ENCODE measurements around the gene LTBR. TPM values are rescaled to one million over a fixed set of nuclear protein-coding genes. Genes with fewer than 3 reads are reported as not detected.

Gene LTBR
- total RNA-seq, 1 experiment from 2014 or later = 4.8 TPM

DNA sequence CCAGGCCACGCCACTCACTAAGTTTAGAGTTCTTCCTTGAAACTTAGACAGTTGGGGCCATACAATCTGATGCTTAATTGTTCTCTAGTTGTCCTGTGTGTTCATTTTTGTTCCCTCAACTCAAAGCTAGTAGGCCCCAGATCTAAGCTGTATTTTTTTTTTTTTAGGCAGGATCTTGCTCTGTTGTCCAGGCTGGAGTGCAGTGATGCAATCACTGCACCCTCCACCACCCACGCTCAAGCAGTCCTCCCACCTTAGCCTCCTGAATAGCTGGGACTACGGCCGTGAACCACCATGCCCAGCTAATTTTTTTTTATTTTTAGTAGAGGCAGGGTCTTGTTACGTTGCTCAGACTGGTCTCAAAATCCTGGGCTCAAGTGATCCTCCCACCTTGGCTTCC, 49.6 kb upstream of the LTBR start:
- Mint-ChIP-seq H3K27ac (peak overlapping the region in 2 of 3 experiments; percentile 85 to 87; a peak in 2 of 7 replicates), H3K4me1 (peaks cover 18 to 24% of the 10 kb centered on the region in 2 experiments), H3K9me3 (no peaks in the 10 kb centered on the region), H3K4me3 (no peak overlapping the region), H3K36me3 (ENCODE audit: insufficient read depth in 1 of 3, low read depth in 3 of 3) (peaks cover 36 to 59% (median 54%) of the 10 kb centered on the region in 3 experiments; a peak in 6 of 7 replicates), H3K27me3 (ENCODE audit: low read depth) (no peaks in the 10 kb centered on the region; the same call in 1 of the 2 replicates)
- no peak overlapping the region for H4K91ac ChIP-seq (ENCODE audit: insufficient read length, low read depth, low read length)
- H2BK12ac ChIP-seq (ENCODE audit: insufficient read length, low read depth, low read length) = no peak overlapping the region
- H3K27ac ChIP-seq (ENCODE audit: insufficient read length, low read depth, low read length) = no peak overlapping the region
- H3K23ac ChIP-seq (ENCODE audit: insufficient read length, low read depth, low read length) = no peak overlapping the region
- no peak overlapping the region for H2BK5ac ChIP-seq (ENCODE audit: insufficient read length, low read length)
- no peak overlapping the region for H2AFZ ChIP-seq (ENCODE audit: low read length)
- H2BK15ac ChIP-seq (ENCODE audit: low read depth, low read length) = no peak overlapping the region
- H3K14ac ChIP-seq (ENCODE audit: insufficient read depth, low read length) = no peak overlapping the region
- no peak for DNase-seq
- no peak overlapping the region for H3K9ac ChIP-seq (ENCODE audit: extremely low read depth, insufficient read length, low read length)
- H3K4me2 ChIP-seq (ENCODE audit: insufficient read depth, insufficient read length, low read length) = no peak overlapping the region
- H4K8ac ChIP-seq (replicated peaks; ENCODE audit: insufficient read length, low read depth, low read length) = no peak overlapping the region
- H3K23me2 ChIP-seq (ENCODE audit: insufficient read length, low read depth, low read length, poor library complexity, severe bottlenecking) = peaks cover 9% of the 10 kb centered on the region
- no peak overlapping the region for H2BK120ac ChIP-seq (ENCODE audit: low read depth, low read length, poor library complexity, severe bottlenecking)
- no peaks in the 10 kb centered on the region for H3K27me3 ChIP-seq (ENCODE audit: insufficient read depth, low read length)
- H3K4ac ChIP-seq (ENCODE audit: low read depth, low read length) = no peak overlapping the region
- H3T11ph ChIP-seq (ENCODE audit: low read length) = no peak overlapping the region
- H2AK5ac ChIP-seq (ENCODE audit: insufficient read length, low read length) = no peak overlapping the region
- no peak overlapping the region for H3K18ac ChIP-seq (ENCODE audit: insufficient read length, low read depth, low read length)
- no peak overlapping the region for H3K56ac ChIP-seq (ENCODE audit: insufficient read length, low read depth, low read length)
- TF ChIP-seq, protein P1, sequence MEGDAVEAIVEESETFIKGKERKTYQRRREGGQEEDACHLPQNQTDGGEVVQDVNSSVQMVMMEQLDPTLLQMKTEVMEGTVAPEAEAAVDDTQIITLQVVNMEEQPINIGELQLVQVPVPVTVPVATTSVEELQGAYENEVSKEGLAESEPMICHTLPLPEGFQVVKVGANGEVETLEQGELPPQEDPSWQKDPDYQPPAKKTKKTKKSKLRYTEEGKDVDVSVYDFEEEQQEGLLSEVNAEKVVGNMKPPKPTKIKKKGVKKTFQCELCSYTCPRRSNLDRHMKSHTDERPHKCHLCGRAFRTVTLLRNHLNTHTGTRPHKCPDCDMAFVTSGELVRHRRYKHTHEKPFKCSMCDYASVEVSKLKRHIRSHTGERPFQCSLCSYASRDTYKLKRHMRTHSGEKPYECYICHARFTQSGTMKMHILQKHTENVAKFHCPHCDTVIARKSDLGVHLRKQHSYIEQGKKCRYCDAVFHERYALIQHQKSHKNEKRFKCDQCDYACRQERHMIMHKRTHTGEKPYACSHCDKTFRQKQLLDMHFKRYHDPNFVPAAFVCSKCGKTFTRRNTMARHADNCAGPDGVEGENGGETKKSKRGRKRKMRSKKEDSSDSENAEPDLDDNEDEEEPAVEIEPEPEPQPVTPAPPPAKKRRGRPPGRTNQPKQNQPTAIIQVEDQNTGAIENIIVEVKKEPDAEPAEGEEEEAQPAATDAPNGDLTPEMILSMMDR (conservative IDR thresholded peaks at IDR 0.05) = no peak
- no peaks in the 10 kb centered on the region for H3K79me1 ChIP-seq (ENCODE audit: insufficient read depth, low read depth, low read length, poor library complexity, severe bottlenecking)
- no peaks in the 10 kb centered on the region for H3K9me3 ChIP-seq (ENCODE audit: control insufficient read depth, low read depth, low read length)
- no peak overlapping the region for H2BK20ac ChIP-seq (ENCODE audit: low read depth, low read length, poor library complexity, severe bottlenecking)
- H4K5ac ChIP-seq (ENCODE audit: insufficient read length, low read depth, low read length) = no peak overlapping the region
- peaks cover 25% of the 10 kb centered on the region for H3K4me1 ChIP-seq (ENCODE audit: insufficient read depth, low read length)
- H3K79me2 ChIP-seq (ENCODE audit: insufficient read depth, low read length) = peaks cover 12% of the 10 kb centered on the region; the same call in 1 of the 2 replicates
- no CpG with 5 or more reads among the region's 5 CpGs for WGBS (ENCODE audit: extremely low coverage, insufficient read length, low lambda C conversion rate)
- no peaks in the 10 kb centered on the region for H4K20me1 ChIP-seq (ENCODE audit: control insufficient read depth, insufficient read depth, insufficient read length)

Data from H9 (cell line).